GM21447 (cell line): ENCODE results near the gene ARF1.

Source experiments
- ATAC-seq: cut with Tn5 transposase; IDR thresholded peaks from one replicate; pipeline ENCODE4 v1.9.1; 2021; ENCODE audit not compliant: unreplicated experiment

ARF1 gene

GRCh38 chr1:228082214-228082917 is at the start of gene ARF1:
ARF1 (plus strand) TSS chr1:228082708; CDS start chr1:228097115, 14,407 bp downstream.
- peak; percentile 59 for ATAC-seq

GRCh38 chr1:228033376-228033775 is 49.1 kb upstream of the ARF1 start:
- ATAC-seq = no peak

GRCh38 chr1:228034954-228035837 is 47.3 kb upstream of the ARF1 start:
- no peak for ATAC-seq

GRCh38 chr1:228035844-228036243 is 46.7 kb upstream of the ARF1 start:
- ATAC-seq = no peak

GRCh38 chr1:228036701-228037231 is 45.7 kb upstream of the ARF1 start:
- ATAC-seq = no peak

- peak; percentile 89 for ATAC-seq
Observed at GRCh38 chr1:228037401-228038386, 44.8 kb upstream of the ARF1 start.

GRCh38 chr1:228038387-228039005 is 44.0 kb upstream of the ARF1 start:
- no peak for ATAC-seq

- ATAC-seq = no peak
Observed at GRCh38 chr1:228039006-228039903, 43.3 kb upstream of the ARF1 start.

- no peak for ATAC-seq
Observed at GRCh38 chr1:228039986-228040385, 42.5 kb upstream of the ARF1 start.

GRCh38 chr1:228041316-228041715 is 41.2 kb upstream of the ARF1 start:
- ATAC-seq = no peak

- ATAC-seq = no peak
Observed at GRCh38 chr1:228042508-228042907, 40.0 kb upstream of the ARF1 start.

- no peak for ATAC-seq
Observed at GRCh38 chr1:228043281-228043848, 39.1 kb upstream of the ARF1 start.

- ATAC-seq = no peak
Observed at GRCh38 chr1:228044961-228045360, 37.5 kb upstream of the ARF1 start.

GRCh38 chr1:228045405-228045804 is 37.1 kb upstream of the ARF1 start:
- no peak for ATAC-seq

- no peak for ATAC-seq
Observed at GRCh38 chr1:228045871-228046270, 36.6 kb upstream of the ARF1 start.

GRCh38 chr1:228046421-228047182 is 35.9 kb upstream of the ARF1 start:
- ATAC-seq = no peak

GRCh38 chr1:228047183-228047466 is 35.4 kb upstream of the ARF1 start:
- ATAC-seq = no peak

GRCh38 chr1:228048120-228048519 is 34.4 kb upstream of the ARF1 start:
- ATAC-seq = no peak
